Nasal cavity respiratory epithelium epithelial cell of viscerocranial mucosa (primary cell): ENCODE measurements around the gene CD320. TPM values are rescaled to one million over a fixed set of nuclear protein-coding genes. Genes with fewer than 3 reads are reported as not detected.

Experiments used
- total RNA-seq: library from RNA; depleted of rRNA; stranded (reverse); fragments of >200 nt; gene quantifications from 2 replicates; pipeline ENCODE4 v1.2.3, GENCODE V29; 2014

The CD320 gene
- total RNA-seq: 6.8 and 9.8 TPM in 2 replicates

GRCh38 chr19:8307965-8308866 lies at the start of gene CD320:
Gene CD320 (minus strand): TSS chr19:8308358. CDS start chr19:8308290, 68 bp downstream.

GRCh38 chr19:8342684-8343482 lies 34.7 kb upstream of the CD320 start, which contains the start of gene KANK3:
Gene KANK3 (minus strand): TSS chr19:8343262. CDS start chr19:8337828, 5,434 bp downstream.

GRCh38 chr19:8321067-8321985 lies 13.2 kb upstream of the CD320 start, which contains the start of the genes NDUFA7 and RPS28:
Gene NDUFA7 (minus strand): TSS chr19:8321375. CDS start chr19:8321358, 17 bp downstream.
Gene RPS28 (plus strand): TSS chr19:8321496. CDS start chr19:8321531, 35 bp downstream.

Other genes with a start within 250 kb of the CD320 start
- gene FBN3, start 158.8 kb downstream of the CD320 start, total RNA-seq: not detected in 2 replicates
- gene CERS4, start 99.0 kb downstream of the CD320 start, total RNA-seq: 5.8 and 8.1 TPM in 2 replicates
- 18.7 and 24.3 TPM in 2 replicates for gene NDUFA7, start 13.0 kb upstream of the CD320 start, total RNA-seq
- 316 and 569 TPM in 2 replicates for gene RPS28, start 13.1 kb upstream of the CD320 start, total RNA-seq
- gene KANK3, start 34.9 kb upstream of the CD320 start, total RNA-seq: 0.57 and 1.7 TPM in 2 replicates
- 3.4 and 5.9 TPM in 2 replicates for gene ANGPTL4, start 55.8 kb upstream of the CD320 start, total RNA-seq
- 53.3 and 120 TPM in 2 replicates for gene RAB11B, start 82.0 kb upstream of the CD320 start, total RNA-seq
- 38.3 and 43.4 TPM in 2 replicates for gene MARCHF2, start 104.9 kb upstream of the CD320 start, total RNA-seq
- 34.9 and 76.1 TPM in 2 replicates for gene HNRNPM, start 136.6 kb upstream of the CD320 start, total RNA-seq
- 0.14 TPM in 1 of 2 replicates, not detected in the other for gene PRAM1, start 194.3 kb upstream of the CD320 start, total RNA-seq
- gene ZNF414, start 205.8 kb upstream of the CD320 start, total RNA-seq: 0.68 and 5.3 TPM in 2 replicates